Psoas muscle (tissue), 8 donors: ENCODE measurements around the gene KRT1. TPM values are rescaled to one million over a fixed set of nuclear protein-coding genes. Genes with fewer than 3 reads are reported as not detected.

ENCODE experiments used
- ATAC-seq, 4 donors: fragments of 200-7000 bp; cut with Tn5 transposase; one replicate each; pipeline ENCODE4 v1.9.1; 2020; ENCODE audit warnings: moderate library complexity in 3 of 4, mild to moderate bottlenecking in 2 of 4
- DNase-seq, 2 donors: peaks; one replicate each; pipeline ENCODE4 v3.0.0-alpha.2; 2020
- H3K27ac ChIP-seq: fragments of 200-600 bp; one replicate; pipeline ENCODE4 v1.8.0; 2022
- H3K27me3 ChIP-seq, 3 donors: fragments of 200-600 bp in 1 of 3; one replicate each; pipeline versions ENCODE4 v1.6.1 to v1.8.0; 2013 to 2022; ENCODE audit warnings: low read length in 2 of 3, mild to moderate bottlenecking in 2 of 3, moderate library complexity in 1 of 3; ENCODE audit not compliant: insufficient read depth in 3 of 3
- H3K36me3 ChIP-seq, 2 donors: fragments of 200-600 bp in 1 of 2; one replicate each; pipeline versions ENCODE4 v1.6.1 to v1.8.0; 2013 to 2022; ENCODE audit warnings: low read depth in 1 of 2, mild to moderate bottlenecking in 1 of 2, moderate library complexity in 1 of 2; ENCODE audit not compliant: insufficient read depth in 1 of 2
- H3K4me1 ChIP-seq: fragments of 200-600 bp; one replicate; pipeline ENCODE4 v1.8.0; 2022
- H3K4me3 ChIP-seq: fragments of 200-600 bp; one replicate; pipeline ENCODE4 v1.8.0; 2022; ENCODE audit warnings: mild to moderate bottlenecking
- H3K9me3 ChIP-seq: fragments of 200-600 bp; one replicate; pipeline ENCODE4 v1.8.0; 2022
- CTCF ChIP-seq: fragments of 200-600 bp; IDR thresholded peaks from one replicate; pipeline ENCODE4 v1.8.0; 2022; ENCODE audit warnings: antibody characterized with exemption
- WGBS, 3 donors: extraction: QIAGEN DNeasy Blood & Tissue Kit; methylation state at CpG; one replicate each; pipeline versions ENCODE4 v1.1.6 to v1.1.7; 2013; 5-methylcytosine and 5-hydroxymethylcytosine counted together
- intact Hi-C, 2 donors: fragments of 100-400 bp; cut with DNase I; formaldehyde crosslinking; loops; one replicate each; pipeline versions ENCODE4 v1.11.0 to v1.14.2; 2022
- long read RNA-seq, 2 donors: library from polyadenylated mRNA; unstranded; transcript quantifications; one replicate each; pipeline ENCODE4 v2.0.0, GENCODE V29; 2021
- polyA plus RNA-seq, 3 donors: library from polyadenylated mRNA; stranded (reverse); fragments of 200-250 nt; gene quantifications; one replicate each; pipeline ENCODE4 v1.2.3, GENCODE V29; 2013
- total RNA-seq, 4 donors: library from RNA; stranded (reverse); fragmentation: NEBNext Ultra II Directional in 2 of 4; extraction: Animal tissue kit (Norgen Biotek cat#: 25700) in 2 of 4; gene quantifications; one replicate each; pipeline versions ENCODE4 v1.2.1 to v1.2.4, GENCODE V29; 2021 to 2023
- donor health status: healthy with polysubstance abuse.
- donor health status: DM: no; HTN: no; CAD: no; lungs with moderate emphysema.
- donor health status: Bipolar disorder and iron deficiency.
- donor health status: healthy.
- donor health status: DM: yes; HTN: yes; CAD: no.
- donor health status: DM: no; HTN: no; CAD: no.
- donor health status: DM: no; HTN: no; CAD: no.
- donor health status: DM: yes; HTN: yes; CAD: no.

The KRT1 gene
- total RNA-seq (1 to 10 TPM in 1 of 4 donors, under 1 TPM in 2, not detected in 1; 0.16 to 1.1 (median 0.25) TPM), polyA plus RNA-seq (under 1 TPM in 1 of 3 donors, not detected in 2; 0.13 TPM)
- long read RNA-seq, donor 1: 0 reads
- long read RNA-seq, donor 2: 0 reads

DNA sequence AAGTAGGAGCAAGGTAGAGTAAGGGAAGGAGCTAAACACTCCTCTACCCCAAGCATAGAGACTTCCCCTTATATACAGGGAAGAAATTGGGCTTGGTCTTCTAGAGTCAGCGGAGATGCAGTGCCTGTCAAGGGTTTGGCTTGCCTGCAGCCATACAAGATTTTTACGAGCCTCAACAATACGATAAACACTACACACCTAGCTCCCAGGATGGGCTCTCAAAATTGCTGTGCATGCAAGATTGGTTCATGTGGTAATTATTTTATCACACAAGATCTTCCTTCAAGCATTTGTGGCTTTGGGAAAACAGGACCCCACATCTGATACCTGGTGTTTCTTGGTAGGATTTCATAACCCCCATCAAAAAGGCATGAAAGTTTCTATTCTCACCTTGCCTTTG is at the start of gene KRT1:
Gene KRT1 (minus strand): TSS at position 45 of the 400 bp plus-strand sequence. CDS start 59 bp downstream, outside the sequence.
- 91 to 93% (median 92%) methylated on average over 3 of the region's 3 CpGs for WGBS, 3 donors
- intact Hi-C loops: no loop called here
- H3K27me3 ChIP-seq: peaks cover 0 to 3% (median 2%) of the 10 kb centered on the region in 3 donors

GRCh38 chr12:52729147-52729546 is 48.9 kb upstream of the KRT1 start:
- intact Hi-C loops: no loop called here
- Histone ChIP-seq H3K27ac (no peak overlapping the region), H3K27me3 (peaks cover 0 to 13% (median 4%) of the 10 kb centered on the region in 3 donors), H3K4me1 (no peaks in the 10 kb centered on the region), H3K36me3 (no peaks in the 10 kb centered on the region), H3K9me3 (no peaks in the 10 kb centered on the region), H3K4me3 (no peak overlapping the region)
- TF ChIP-seq CTCF: no peak
- 72 to 83% (median 77%) methylated on average over 10 of the region's 10 CpGs for WGBS, 3 donors
- ATAC-seq (no peak), DNase-seq (no peak)

More for the DNA sequence above, at the start of gene KRT1:
- Histone ChIP-seq H3K9me3 (no peaks in the 10 kb centered on the region), H3K4me1 (no peaks in the 10 kb centered on the region), H3K36me3 (no peaks in the 10 kb centered on the region), H3K4me3 (no peak within 1 kb of the TSS), H3K27ac (no peak within 1 kb of the TSS)
- no peak for DNase-seq
- ATAC-seq: no peak
- TF ChIP-seq CTCF: no peak

DNA sequence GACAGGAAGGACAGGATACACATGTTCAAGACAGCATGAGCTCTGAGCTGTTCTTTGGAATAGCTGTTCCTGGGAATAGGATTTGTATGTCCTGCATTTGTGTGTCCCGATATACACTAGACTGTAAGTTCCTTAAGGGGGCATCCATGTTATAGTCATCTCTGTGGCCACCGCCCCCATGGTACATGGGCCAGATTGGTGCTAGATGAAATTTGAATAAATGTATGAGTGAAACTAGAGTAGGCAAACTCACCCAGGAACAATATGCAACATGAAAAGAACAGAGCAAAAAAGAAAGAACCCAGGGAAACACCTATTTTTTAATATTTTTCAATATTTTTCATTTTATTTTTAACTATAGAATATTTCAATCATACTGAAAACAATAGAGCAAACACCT is 48.2 kb upstream of the KRT1 start:
- TF ChIP-seq CTCF: no peak
- WGBS, 3 donors: 90 to 94% (median 92%) methylated on average over 2 of the region's 2 CpGs
- H3K4me1 ChIP-seq: no peaks in the 10 kb centered on the region
- no peaks in the 10 kb centered on the region for H3K9me3 ChIP-seq
- H3K4me3 ChIP-seq: no peak overlapping the region
- peaks cover 0 to 13% (median 2%) of the 10 kb centered on the region in 3 donors for H3K27me3 ChIP-seq
- H3K27ac ChIP-seq: no peak overlapping the region
- intact Hi-C loops: no loop called here
- DNase-seq: no peak
- ATAC-seq: no peak
- H3K36me3 ChIP-seq: no peaks in the 10 kb centered on the region

DNA sequence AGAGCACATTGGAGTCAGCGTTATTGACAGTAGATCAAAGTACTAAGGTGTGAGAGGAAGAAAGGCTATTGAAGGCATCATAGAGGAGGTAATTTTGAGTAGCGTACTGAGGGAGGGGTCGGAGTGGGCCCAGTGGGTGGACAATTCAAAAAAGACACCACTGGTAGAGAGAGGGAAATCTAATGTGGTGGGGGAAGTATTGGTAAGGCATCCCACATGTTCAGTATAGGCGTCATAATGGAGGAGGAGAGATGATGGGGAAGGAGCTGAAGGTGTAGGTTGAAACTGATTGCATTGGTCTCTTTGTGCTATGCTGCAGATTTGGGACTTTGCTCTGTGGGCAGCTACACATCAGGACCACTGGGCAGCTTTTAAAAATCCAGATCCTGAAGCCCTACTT is 46.8 kb upstream of the KRT1 start:
- H3K27me3 ChIP-seq: peaks cover 0 to 13% (median 2%) of the 10 kb centered on the region in 3 donors
- H3K9me3 ChIP-seq: no peaks in the 10 kb centered on the region
- H3K27ac ChIP-seq: no peak overlapping the region
- H3K4me3 ChIP-seq: no peak overlapping the region
- no peak for TF ChIP-seq CTCF
- 81 to 83% (median 83%) methylated on average over 4 of the region's 4 CpGs for WGBS, 3 donors
- ATAC-seq (no peak), DNase-seq (no peak)
- H3K4me1 ChIP-seq: no peaks in the 10 kb centered on the region
- H3K36me3 ChIP-seq: no peaks in the 10 kb centered on the region
- intact Hi-C loops: no loop called here

DNA sequence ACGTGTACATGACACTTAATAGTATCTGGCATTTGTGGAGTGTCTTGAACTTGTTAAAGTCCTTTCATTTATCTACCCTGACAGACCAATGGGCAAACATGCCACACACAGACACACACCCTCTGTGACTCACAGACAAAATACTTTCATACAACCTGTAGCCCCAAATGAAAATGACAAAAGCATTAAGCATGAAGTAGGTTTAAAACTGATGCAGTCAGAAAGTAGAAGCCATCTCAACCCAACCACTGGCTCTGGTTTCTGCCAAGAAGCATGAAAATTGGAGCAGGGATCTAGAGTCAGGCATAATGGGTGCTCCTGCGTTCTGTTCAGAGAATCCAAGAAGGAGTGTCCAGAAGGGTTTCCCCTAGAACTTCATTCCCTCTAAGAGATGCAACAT is 46.2 kb upstream of the KRT1 start:
- no peaks in the 10 kb centered on the region for H3K9me3 ChIP-seq
- H3K4me1 ChIP-seq: no peaks in the 10 kb centered on the region
- peaks cover 0 to 13% (median 2%) of the 10 kb centered on the region in 3 donors for H3K27me3 ChIP-seq
- H3K4me3 ChIP-seq: no peak overlapping the region
- H3K36me3 ChIP-seq: no peaks in the 10 kb centered on the region
- DNase-seq (no peak), ATAC-seq (no peak)
- TF ChIP-seq CTCF: no peak
- H3K27ac ChIP-seq: no peak overlapping the region
- 47 to 61% (median 55%) methylated on average over 2 of the region's 2 CpGs for WGBS, 3 donors
- intact Hi-C loops: no loop called here
